ENCODE measurements around the gene RTL10. TPM values are rescaled to one million over a fixed set of nuclear protein-coding genes. Genes with fewer than 3 reads are reported as not detected.

RTL10 gene, protein sequence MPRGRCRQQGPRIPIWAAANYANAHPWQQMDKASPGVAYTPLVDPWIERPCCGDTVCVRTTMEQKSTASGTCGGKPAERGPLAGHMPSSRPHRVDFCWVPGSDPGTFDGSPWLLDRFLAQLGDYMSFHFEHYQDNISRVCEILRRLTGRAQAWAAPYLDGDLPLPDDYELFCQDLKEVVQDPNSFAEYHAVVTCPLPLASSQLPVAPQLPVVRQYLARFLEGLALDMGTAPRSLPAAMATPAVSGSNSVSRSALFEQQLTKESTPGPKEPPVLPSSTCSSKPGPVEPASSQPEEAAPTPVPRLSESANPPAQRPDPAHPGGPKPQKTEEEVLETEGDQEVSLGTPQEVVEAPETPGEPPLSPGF
- total RNA-seq: 21.4 TPM

DNA sequence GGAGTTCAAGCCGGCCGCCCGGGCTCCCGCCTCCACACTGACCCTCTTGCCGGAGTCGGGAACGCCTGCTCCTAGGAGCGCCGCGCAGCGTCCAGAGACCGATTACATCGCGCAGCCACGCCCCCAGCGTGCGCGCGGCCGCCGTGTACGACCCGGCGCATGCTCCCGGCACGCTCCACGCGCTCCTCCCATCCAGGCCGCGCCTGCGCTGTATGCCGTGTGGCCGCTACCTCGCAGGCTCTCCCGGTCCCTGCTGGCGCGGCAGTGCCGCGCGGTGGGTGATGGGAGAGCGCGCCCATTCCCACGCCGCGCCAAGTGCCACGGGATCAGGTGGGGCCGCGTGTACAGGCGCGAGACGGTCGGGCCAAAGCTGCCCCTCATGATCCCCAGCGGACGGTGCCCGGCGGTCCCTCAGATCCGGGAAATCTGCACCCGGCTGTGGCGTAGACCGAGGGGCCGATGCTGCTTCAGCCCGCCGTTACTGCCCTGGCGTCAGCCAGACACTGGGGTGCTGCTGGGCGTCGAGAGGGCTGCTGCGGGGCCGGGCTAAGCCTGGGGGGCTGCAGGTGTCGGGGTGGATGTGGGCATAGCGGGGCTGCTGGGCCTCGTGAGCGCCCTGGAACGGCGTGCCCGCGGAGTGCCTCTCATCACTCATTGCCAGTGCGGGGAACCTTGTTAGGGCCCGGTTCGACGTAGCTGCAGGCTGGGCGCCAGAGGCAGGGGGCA lies at the start of gene RTL10, which contains the start of gene GNB1L:
Gene RTL10 (minus strand): TSS at position 97 of the 726 bp plus-strand sequence. CDS start 2,613 bp downstream, outside the sequence.
Gene GNB1L (minus strand): TSS at position 97 of the 726 bp plus-strand sequence. CDS start 33,519 bp downstream, outside the sequence.
- Histone ChIP-seq H3K4me1 (peaks cover 57% of the 10 kb centered on the region), H3K4me3 (peak within 1 kb of the TSS; percentile 82 to 85), H3K27ac (peak within 1 kb of the TSS; percentile 94), H3K9me3 (no peaks in the 10 kb centered on the region), H3K36me3 (peaks cover 0 to 15% of the 10 kb centered on the region in 2 donors), H3K27me3 (no peaks in the 10 kb centered on the region)
- TF ChIP-seq POLR2A (IDR thresholded peaks at IDR 0.05): peak in 1 of 2 donors; percentile 74
- TF ChIP-seq POLR2AphosphoS5 (IDR thresholded peaks at IDR 0.05; ENCODE audit: insufficient read depth in 1 of 2, low read depth in 1 of 2): peak; percentile 80 to 96
- TF ChIP-seq, protein P1, sequence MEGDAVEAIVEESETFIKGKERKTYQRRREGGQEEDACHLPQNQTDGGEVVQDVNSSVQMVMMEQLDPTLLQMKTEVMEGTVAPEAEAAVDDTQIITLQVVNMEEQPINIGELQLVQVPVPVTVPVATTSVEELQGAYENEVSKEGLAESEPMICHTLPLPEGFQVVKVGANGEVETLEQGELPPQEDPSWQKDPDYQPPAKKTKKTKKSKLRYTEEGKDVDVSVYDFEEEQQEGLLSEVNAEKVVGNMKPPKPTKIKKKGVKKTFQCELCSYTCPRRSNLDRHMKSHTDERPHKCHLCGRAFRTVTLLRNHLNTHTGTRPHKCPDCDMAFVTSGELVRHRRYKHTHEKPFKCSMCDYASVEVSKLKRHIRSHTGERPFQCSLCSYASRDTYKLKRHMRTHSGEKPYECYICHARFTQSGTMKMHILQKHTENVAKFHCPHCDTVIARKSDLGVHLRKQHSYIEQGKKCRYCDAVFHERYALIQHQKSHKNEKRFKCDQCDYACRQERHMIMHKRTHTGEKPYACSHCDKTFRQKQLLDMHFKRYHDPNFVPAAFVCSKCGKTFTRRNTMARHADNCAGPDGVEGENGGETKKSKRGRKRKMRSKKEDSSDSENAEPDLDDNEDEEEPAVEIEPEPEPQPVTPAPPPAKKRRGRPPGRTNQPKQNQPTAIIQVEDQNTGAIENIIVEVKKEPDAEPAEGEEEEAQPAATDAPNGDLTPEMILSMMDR (IDR thresholded peaks at IDR 0.05): no peak
- intact Hi-C loops (cut with DNase I): no loop called here
- DNase-seq (ENCODE audit: extremely low spot score in 2 of 2): peak; percentile 93 to 97

DNA sequence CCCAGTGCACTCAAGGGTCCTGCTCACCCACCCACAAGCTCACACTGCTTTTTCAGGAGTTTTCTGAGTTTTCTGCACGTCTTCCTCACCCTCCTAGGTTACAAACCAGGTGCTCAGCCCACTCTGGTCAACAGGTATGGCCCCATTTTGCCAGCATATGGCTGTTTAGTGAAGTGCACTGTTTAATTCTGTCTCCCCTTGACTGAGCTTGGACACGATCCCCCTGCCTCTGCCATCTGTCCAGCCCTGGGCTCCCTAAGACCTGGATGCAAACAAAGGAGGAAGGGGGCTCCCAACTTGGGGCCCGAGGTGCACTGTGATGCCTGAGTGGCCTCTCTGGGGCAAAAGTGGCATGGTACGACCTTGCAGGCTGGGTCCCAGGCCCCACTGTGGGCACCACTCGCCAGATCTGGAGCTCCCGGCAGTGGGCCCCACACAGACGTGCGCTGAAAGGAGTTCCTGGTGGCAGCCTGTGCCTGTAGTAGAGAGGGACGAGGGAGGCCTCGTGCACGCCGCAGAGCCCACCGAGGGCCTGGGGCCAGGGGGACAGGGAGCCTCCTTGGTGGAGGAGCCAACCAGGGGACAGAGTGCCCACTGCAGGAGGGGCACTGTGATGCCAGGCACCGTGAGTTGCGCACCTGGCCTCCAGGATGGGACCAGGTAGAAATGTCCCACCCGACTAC lies 49.6 kb upstream of the RTL10 start:
- H3K4me3 ChIP-seq: no peak overlapping the region
- TF ChIP-seq, protein P1 (IDR thresholded peaks at IDR 0.05): no peak
- TF ChIP-seq POLR2A (IDR thresholded peaks at IDR 0.05) (no peak), POLR2AphosphoS5 (IDR thresholded peaks at IDR 0.05; ENCODE audit: insufficient read depth in 1 of 2, low read depth in 1 of 2) (no peak)
- DNase-seq (ENCODE audit: extremely low spot score in 2 of 2): no peak
- no peaks in the 10 kb centered on the region for H3K36me3 ChIP-seq
- H3K9me3 ChIP-seq: no peaks in the 10 kb centered on the region
- intact Hi-C loops (cut with DNase I): no loop called here
- no peak overlapping the region for H3K27ac ChIP-seq
- no peaks in the 10 kb centered on the region for H3K4me1 ChIP-seq
- no peaks in the 10 kb centered on the region for H3K27me3 ChIP-seq

DNA sequence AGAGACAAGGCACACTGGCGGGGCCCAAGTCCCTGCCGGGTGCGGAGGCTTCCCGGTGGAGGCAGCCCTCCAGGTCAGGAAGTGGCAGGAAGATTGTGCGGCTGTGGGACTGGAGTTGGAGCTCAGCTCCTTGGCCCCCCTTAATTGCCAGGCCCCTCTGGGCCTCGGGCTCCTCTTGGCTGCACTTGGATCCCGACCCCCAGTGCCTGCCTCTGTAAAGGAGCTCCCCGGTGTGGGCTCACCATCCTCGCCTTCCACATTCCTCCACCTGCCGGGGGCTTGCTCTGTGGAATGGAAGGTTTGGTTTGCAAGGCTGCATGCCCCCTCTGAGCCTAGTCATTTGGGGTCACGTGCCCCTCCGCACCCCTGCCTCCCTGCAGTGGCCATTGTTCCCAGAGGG lies 48.8 kb upstream of the RTL10 start:
- H3K4me3 ChIP-seq: no peak overlapping the region
- no peak for DNase-seq (ENCODE audit: extremely low spot score in 2 of 2)
- no peaks in the 10 kb centered on the region for H3K9me3 ChIP-seq
- H3K4me1 ChIP-seq: no peaks in the 10 kb centered on the region
- H3K27me3 ChIP-seq: no peaks in the 10 kb centered on the region
- no peak for TF ChIP-seq POLR2AphosphoS5 (IDR thresholded peaks at IDR 0.05; ENCODE audit: insufficient read depth in 1 of 2, low read depth in 1 of 2)
- TF ChIP-seq, protein P1 (IDR thresholded peaks at IDR 0.05): no peak
- TF ChIP-seq POLR2A (IDR thresholded peaks at IDR 0.05): no peak
- intact Hi-C loops (cut with DNase I): no loop called here
- no peaks in the 10 kb centered on the region for H3K36me3 ChIP-seq
- no peak overlapping the region for H3K27ac ChIP-seq

DNA sequence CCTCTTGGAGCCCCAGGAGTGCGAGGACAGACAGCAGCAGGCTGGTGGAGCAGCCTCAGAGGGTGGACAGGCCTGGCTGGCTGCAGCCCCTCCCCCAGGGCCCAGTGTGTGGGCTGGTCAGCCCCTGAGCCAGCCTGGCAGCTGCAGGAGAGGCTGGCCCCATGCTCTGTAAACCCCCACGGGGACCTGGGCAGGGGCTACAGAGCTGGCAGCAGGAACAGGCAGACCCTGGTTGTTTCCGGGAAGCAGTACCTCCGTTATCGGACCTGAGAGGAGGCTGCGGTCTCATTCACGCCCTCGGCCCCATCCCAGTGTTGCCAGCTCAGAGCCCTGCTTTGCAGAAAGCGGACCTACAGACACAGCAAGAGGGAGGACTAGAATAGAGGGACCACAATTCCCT lies 48.4 kb upstream of the RTL10 start:
- Histone ChIP-seq H3K4me3 (no peak overlapping the region), H3K27ac (no peak overlapping the region), H3K9me3 (no peaks in the 10 kb centered on the region), H3K4me1 (no peaks in the 10 kb centered on the region), H3K27me3 (no peaks in the 10 kb centered on the region), H3K36me3 (peaks cover 0 to 2% of the 10 kb centered on the region in 2 donors)
- intact Hi-C loops (cut with DNase I): no loop called here
- no peak for TF ChIP-seq POLR2AphosphoS5 (IDR thresholded peaks at IDR 0.05; ENCODE audit: insufficient read depth in 1 of 2, low read depth in 1 of 2)
- no peak for TF ChIP-seq POLR2A (IDR thresholded peaks at IDR 0.05)
- TF ChIP-seq, protein P1 (IDR thresholded peaks at IDR 0.05): no peak
- no peak for DNase-seq (ENCODE audit: extremely low spot score in 2 of 2)
